K562 (cell line): Measurements from ENCODE around the gene IL27RA. TPM values are rescaled to one million over a fixed set of nuclear protein-coding genes. Genes with fewer than 3 reads are reported as not detected.

Source experiments
- BRF1 ChIP-seq: IDR thresholded peaks from 3 replicates; pipeline ENCODE4 v1.6.1; 2011; ENCODE audit warnings: borderline replicate concordance, mild to moderate bottlenecking; ENCODE audit not compliant: insufficient read length; ENCODE audit errors: extremely low read depth
- C11orf30 ChIP-seq: fragments of 450-650 bp; IDR thresholded peaks from 2 replicates; pipeline ENCODE4 v1.6.1; 2016; ENCODE audit warnings: low read depth, mild to moderate bottlenecking
- CBFA2T3 ChIP-seq: fragments of 450-650 bp; IDR thresholded peaks from 2 replicates; pipeline ENCODE4 v1.6.1; 2017
- CBX2 ChIP-seq: fragments of 200-600 bp; sonication (generic); IDR thresholded peaks from one replicate; pipeline ENCODE4 v1.6.1; 2012; ENCODE audit warnings: mild to moderate bottlenecking, low read length, inconsistent platforms; ENCODE audit not compliant: insufficient read depth, poor library complexity, severe bottlenecking
- CXXC5 ChIP-seq: fragments of 250-450 bp; sonication (Bioruptor Pico); IDR thresholded peaks from 2 replicates; pipeline ENCODE4 v1.8.0; 2022; ENCODE audit warnings: inconsistent platforms, mild to moderate bottlenecking, moderate library complexity
- DPF2 ChIP-seq: fragments of 450-650 bp; IDR thresholded peaks from 2 replicates; pipeline ENCODE4 v1.6.1; 2016
- HDAC2 ChIP-seq: fragments of 450-650 bp; IDR thresholded peaks from 2 replicates; pipeline ENCODE4 v1.6.1; 2016; ENCODE audit warnings: mild to moderate bottlenecking
- HMGN3 ChIP-seq: IDR thresholded peaks from 2 replicates; pipeline ENCODE4 v1.6.1; 2011; ENCODE audit warnings: borderline replicate concordance, low read depth, mild to moderate bottlenecking, mixed read lengths, low read length; ENCODE audit not compliant: insufficient read length; ENCODE audit errors: extremely low read depth
- L3MBTL2 ChIP-seq: fragments of 450-650 bp; IDR thresholded peaks from 2 replicates; pipeline ENCODE4 v1.6.1; 2016; ENCODE audit warnings: mild to moderate bottlenecking, moderate library complexity
- MCM5 ChIP-seq: fragments of 450-650 bp; IDR thresholded peaks from 2 replicates; pipeline ENCODE4 v1.6.1; 2016; ENCODE audit warnings: low read depth
- POLR2G ChIP-seq: fragments of 200-400 bp; formaldehyde crosslinking; IDR thresholded peaks from 2 replicates; pipeline ENCODE4 v1.6.1; 2017; ENCODE audit warnings: low read depth, mild to moderate bottlenecking, antibody characterized with exemption, low read length, moderate library complexity
- TEAD2 ChIP-seq: fragments of 450-650 bp; IDR thresholded peaks from 2 replicates; pipeline ENCODE4 v1.6.1; 2016; ENCODE audit warnings: missing genetic modification characterization, control low read depth, missing compliant biosample characterization
- U2AF2 ChIP-seq: fragments of 200-400 bp; formaldehyde crosslinking; optimal IDR thresholded peaks from 2 replicates; pipeline ENCODE3; 2017; ENCODE audit warnings: low read depth, mild to moderate bottlenecking, low read length
- ZNF224 ChIP-seq: sonication (generic); formaldehyde crosslinking; IDR thresholded peaks from 2 replicates; pipeline ENCODE4 v1.8.0; 2022; ENCODE audit warnings: mild to moderate bottlenecking, missing genetic modification reagents
- ZNF23 ChIP-seq: fragments of 250-450 bp; sonication (Bioruptor Pico); IDR thresholded peaks from 2 replicates; pipeline ENCODE4 v1.4.0; 2020; ENCODE audit warnings: mild to moderate bottlenecking
- ZZZ3 ChIP-seq: fragments of 450-650 bp; IDR thresholded peaks from 2 replicates; pipeline ENCODE4 v1.6.1; 2016; ENCODE audit warnings: antibody characterized with exemption, mild to moderate bottlenecking, moderate library complexity
- polyA plus RNA-seq, 8 experiments: library from polyadenylated mRNA; depleted of rRNA in 4 of 8; stranded (reverse) in 5 of 8; unstranded in 3 of 8; fragments of >200 nt; fragmentation: Nextera tagmentation in 2 of 8; fragmentation: Illumina TruSeq in 1 of 8; extraction: Ambion mirVana in 2 of 8; extraction: Trizol in 1 of 8; gene quantifications; 2 replicates each; pipeline versions ENCODE4 v1.2.1 to v1.2.3, GENCODE V29; 2011 to 2014; ENCODE audit warnings: inconsistent platforms in 1 of 8, missing spikeins in 1 of 8
- total RNA-seq, 7 experiments: library from RNA; depleted of rRNA in 6 of 7; stranded (reverse); fragments of >200 nt in 6 of 7; fragmentation: Illumina TruSeq in 2 of 7; extraction: Trizol in 2 of 7; gene quantifications; 2 replicates each; pipeline versions ENCODE4 v1.2.1 to v1.2.3, GENCODE V29; 2011 to 2021; ENCODE audit warnings: low replicate concordance in 1 of 7
- TF ChIP-seq, protein P1 (sequence below): fragments of 450-650 bp; formaldehyde crosslinking; IDR thresholded peaks from 2 replicates; pipeline ENCODE4 v1.4.0; 2020; ENCODE audit warnings: mild to moderate bottlenecking, moderate library complexity
- TF ChIP-seq, protein P2 (sequence below): sonication (generic); formaldehyde crosslinking; IDR thresholded peaks from 2 replicates; pipeline ENCODE4 v1.8.0; 2022; ENCODE audit warnings: mild to moderate bottlenecking, missing genetic modification reagents
- TF ChIP-seq, protein P3 (sequence below): fragments of 450-650 bp; formaldehyde crosslinking; IDR thresholded peaks from 2 replicates; pipeline ENCODE4 v1.4.0; 2022; ENCODE audit warnings: mild to moderate bottlenecking, moderate library complexity
- TF ChIP-seq, protein P4 (sequence below): fragments of 250-450 bp; sonication (Bioruptor Pico); IDR thresholded peaks from 2 replicates; pipeline ENCODE4 v1.5.0; 2021
- TF ChIP-seq, protein P5 (sequence below): sonication (generic); formaldehyde crosslinking; IDR thresholded peaks from 2 replicates; pipeline ENCODE4 v1.8.0; 2022; ENCODE audit warnings: mild to moderate bottlenecking, missing genetic modification reagents, borderline replicate concordance
- TF ChIP-seq, protein P6 (sequence below): sonication (generic); formaldehyde crosslinking; IDR thresholded peaks from 2 replicates; pipeline ENCODE4 v1.8.0; 2022; ENCODE audit warnings: missing genetic modification reagents, mild to moderate bottlenecking, moderate library complexity, borderline replicate concordance

Gene IL27RA
- total and polyA plus RNA-seq, 9 of the 15 experiments (the other 6 are each of a cell fraction or from before 2014, with no cell fraction given) = 1.9 to 15.9 (median 12.0) TPM

DNA sequence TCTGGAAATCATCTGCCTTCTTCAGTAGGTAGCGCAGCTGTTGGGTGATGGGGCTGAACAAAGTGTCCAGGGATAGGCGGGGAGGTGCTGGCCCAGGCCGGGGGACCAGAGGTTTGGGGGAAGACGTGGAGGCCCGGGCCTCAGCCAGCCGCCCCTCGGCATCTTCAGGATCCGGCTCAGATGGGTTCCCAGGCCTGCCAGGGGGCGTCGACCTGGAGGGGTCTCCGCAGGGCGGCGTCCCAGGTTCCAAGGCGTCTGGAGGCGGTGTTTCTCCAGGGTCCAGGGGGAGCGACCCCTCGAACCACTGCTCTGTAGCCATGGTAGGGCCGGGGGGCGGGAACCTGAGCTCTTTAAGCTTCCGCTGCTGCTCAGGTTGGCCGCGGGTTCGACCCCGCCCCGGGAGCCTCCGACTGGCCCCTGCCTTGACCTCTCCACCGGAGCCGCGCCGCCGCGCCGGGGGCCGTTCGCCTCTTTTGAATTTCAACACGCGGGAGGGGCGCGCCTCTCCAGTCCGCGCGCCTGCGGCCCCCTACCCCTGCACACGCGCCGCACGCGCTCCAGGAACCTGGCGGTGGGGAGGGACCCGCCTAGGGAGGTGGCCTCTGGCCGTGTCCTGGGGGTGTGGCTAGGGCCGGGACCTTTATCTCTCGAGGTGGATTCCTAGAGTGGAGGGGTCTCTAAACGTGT is 53.9 kb downstream of the IL27RA start, which contains the start of gene C19orf67 (continued):
- TF ChIP-seq, protein P1, sequence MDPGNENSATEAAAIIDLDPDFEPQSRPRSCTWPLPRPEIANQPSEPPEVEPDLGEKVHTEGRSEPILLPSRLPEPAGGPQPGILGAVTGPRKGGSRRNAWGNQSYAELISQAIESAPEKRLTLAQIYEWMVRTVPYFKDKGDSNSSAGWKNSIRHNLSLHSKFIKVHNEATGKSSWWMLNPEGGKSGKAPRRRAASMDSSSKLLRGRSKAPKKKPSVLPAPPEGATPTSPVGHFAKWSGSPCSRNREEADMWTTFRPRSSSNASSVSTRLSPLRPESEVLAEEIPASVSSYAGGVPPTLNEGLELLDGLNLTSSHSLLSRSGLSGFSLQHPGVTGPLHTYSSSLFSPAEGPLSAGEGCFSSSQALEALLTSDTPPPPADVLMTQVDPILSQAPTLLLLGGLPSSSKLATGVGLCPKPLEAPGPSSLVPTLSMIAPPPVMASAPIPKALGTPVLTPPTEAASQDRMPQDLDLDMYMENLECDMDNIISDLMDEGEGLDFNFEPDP (CRISPR knock-in tag) = no peak
- TF ChIP-seq L3MBTL2 (peak; percentile 74; the same call in 1 of the 2 replicates), MCM5 (no peak), TEAD2 (no peak), C11orf30 (no peak), CXXC5 (CRISPR knock-in tag) (peak; percentile 46), CBX2 (no peak), BRF1 (no peak), DPF2 (peak; percentile 37; the same call in 1 of the 2 replicates), HDAC2 (no peak), HMGN3 (no peak), U2AF2 (no peak), POLR2G (peak; percentile 77), ZNF224 (CRISPR knock-in tag) (no peak), ZZZ3 (no peak), ZNF23 (no peak), CBFA2T3 (no peak)
- TF ChIP-seq, protein P2, sequence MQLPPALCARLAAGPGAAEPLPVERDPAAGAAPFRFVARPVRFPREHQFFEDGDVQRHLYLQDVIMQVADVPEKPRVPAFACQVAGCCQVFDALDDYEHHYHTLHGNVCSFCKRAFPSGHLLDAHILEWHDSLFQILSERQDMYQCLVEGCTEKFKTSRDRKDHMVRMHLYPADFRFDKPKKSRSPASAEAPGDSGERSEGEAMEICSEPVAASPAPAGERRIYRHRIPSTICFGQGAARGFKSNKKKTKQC (CRISPR knock-in tag) = no peak
- TF ChIP-seq, protein P3, sequence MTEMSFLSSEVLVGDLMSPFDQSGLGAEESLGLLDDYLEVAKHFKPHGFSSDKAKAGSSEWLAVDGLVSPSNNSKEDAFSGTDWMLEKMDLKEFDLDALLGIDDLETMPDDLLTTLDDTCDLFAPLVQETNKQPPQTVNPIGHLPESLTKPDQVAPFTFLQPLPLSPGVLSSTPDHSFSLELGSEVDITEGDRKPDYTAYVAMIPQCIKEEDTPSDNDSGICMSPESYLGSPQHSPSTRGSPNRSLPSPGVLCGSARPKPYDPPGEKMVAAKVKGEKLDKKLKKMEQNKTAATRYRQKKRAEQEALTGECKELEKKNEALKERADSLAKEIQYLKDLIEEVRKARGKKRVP (CRISPR knock-in tag) = no peak
- TF ChIP-seq, protein P4, sequence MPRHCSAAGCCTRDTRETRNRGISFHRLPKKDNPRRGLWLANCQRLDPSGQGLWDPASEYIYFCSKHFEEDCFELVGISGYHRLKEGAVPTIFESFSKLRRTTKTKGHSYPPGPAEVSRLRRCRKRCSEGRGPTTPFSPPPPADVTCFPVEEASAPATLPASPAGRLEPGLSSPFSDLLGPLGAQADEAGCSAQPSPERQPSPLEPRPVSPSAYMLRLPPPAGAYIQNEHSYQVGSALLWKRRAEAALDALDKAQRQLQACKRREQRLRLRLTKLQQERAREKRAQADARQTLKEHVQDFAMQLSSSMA (CRISPR knock-in tag) = no peak
- TF ChIP-seq, protein P5, sequence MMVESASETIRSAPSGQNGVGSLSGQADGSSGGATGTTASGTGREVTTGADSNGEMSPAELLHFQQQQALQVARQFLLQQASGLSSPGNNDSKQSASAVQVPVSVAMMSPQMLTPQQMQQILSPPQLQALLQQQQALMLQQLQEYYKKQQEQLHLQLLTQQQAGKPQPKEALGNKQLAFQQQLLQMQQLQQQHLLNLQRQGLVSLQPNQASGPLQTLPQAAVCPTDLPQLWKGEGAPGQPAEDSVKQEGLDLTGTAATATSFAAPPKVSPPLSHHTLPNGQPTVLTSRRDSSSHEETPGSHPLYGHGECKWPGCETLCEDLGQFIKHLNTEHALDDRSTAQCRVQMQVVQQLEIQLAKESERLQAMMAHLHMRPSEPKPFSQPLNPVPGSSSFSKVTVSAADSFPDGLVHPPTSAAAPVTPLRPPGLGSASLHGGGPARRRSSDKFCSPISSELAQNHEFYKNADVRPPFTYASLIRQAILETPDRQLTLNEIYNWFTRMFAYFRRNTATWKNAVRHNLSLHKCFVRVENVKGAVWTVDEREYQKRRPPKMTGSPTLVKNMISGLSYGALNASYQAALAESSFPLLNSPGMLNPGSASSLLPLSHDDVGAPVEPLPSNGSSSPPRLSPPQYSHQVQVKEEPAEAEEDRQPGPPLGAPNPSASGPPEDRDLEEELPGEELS (CRISPR knock-in tag) = no peak
- TF ChIP-seq, protein P6, sequence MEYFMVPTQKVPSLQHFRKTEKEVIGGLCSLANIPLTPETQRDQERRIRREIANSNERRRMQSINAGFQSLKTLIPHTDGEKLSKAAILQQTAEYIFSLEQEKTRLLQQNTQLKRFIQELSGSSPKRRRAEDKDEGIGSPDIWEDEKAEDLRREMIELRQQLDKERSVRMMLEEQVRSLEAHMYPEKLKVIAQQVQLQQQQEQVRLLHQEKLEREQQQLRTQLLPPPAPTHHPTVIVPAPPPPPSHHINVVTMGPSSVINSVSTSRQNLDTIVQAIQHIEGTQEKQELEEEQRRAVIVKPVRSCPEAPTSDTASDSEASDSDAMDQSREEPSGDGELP (CRISPR knock-in tag) = peak; percentile 13; the same call in 1 of the 2 replicates
